NCI-H1105 treated with DMSO at 0.1 percent for 48 hours (cell line): ENCODE measurements around the gene MGAT5.
A peak's percentile ranks its signal among the peaks of the same experiment; 100 is the strongest.
"Not testable (repeated sequence)": the region's sequence is repeated elsewhere in the genome, so short reads cannot be mapped to it uniquely, and the experiment has no call there.

Experiments
- DNase-seq: peaks from one replicate; lab custom pipeline; 2025; lab: John Stamatoyannopoulos, UW

The MGAT5 gene

DNA sequence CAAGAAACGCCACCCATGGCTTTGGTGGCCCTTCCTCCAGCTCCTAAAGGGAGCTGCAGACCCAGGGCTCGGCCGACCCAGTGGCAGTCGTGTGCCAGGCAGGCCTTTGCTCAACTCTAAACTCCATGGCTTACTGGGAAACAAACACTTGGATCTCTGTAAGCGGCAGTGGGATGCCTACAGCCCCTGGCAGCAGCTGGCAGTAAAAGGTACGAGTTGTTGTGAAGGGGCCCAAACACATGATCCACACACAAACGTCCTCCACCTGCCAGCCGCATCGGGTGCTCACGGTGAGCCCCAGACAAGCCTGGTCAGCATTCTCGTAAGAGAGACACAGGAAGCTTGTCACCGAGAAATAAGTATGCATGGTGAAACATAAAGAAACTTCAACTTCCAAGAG is 214.9 kb downstream of the MGAT5 start:
- no peak for DNase-seq

DNA sequence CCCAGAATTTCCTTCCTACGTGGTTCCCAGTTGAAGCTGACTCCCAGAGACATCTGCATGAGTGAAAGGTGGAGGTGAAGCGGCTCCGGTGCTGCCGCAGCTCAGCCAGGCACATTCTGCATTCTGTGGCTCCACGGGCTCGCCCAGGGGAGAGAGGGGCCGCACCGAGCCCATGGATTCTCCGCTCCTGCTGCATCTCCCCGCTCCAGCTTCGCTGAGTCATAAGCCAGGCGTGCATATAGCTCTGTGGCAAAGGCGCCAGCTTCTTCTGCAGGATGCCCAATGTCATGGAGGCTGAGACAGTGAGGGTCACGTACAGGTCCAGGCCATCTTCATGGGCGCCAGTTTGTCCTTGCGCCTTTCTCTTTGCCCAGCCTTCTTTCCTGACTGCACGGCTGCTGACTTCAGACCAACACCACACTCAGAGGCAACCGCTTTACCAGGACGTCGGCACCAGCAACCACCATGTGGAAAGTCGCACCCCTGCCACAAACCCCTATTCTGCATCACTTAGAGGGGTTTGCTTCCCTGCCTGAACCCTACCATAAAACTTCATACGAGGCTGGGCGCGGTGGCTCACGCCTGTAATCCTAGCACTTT is 215.7 kb downstream of the MGAT5 start:
- DNase-seq = no peak

DNA sequence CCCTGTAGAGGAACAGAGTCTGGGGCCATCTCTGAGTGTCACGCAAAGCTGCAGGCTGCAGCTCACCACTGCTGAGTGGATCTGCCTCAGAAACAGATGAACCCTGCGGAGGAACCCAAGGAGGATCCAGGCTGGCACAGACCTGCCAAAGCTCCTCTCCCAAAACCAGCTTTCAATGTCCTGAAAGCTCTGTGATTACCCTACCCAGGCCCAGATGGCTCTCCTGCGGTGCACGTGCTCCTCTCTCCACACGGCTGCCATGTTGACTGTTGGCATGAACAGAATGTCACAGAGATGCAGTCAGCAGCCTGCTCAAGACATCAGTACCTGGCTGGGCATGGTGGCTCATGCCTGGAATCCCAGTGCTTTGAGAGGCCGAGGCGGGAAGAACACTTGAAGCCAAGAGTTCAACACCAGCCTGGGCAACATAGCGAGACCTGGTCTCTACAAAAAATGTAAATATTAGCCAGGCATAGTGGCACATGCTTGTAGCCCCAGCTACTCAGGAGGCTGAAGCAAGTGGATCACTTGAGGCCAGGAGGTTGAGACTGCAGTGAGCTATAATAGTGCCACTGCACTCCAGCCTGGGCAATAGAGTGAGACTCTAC is 216.8 kb downstream of the MGAT5 start:
- no peak for DNase-seq

DNA sequence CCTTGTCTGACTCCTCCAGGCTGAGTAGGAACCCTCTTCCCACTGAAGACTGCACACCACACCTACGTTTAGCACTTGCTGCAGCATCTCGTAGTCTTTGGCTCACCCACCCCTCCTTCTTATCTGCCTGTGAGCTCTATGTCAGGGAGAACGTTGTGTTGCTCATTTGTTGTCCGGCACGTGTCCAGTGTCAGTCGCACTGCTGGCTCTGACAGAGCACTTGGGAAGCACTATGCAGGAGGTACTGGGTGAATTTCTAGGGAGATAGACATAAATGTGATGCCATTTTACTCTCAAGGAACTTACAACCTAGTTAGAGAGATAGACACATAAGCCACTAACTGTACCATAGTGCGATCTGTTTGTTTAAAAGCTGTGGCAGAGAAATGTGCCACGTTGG is 223.1 kb downstream of the MGAT5 start:
- DNase-seq = not testable (repeated sequence)

DNA sequence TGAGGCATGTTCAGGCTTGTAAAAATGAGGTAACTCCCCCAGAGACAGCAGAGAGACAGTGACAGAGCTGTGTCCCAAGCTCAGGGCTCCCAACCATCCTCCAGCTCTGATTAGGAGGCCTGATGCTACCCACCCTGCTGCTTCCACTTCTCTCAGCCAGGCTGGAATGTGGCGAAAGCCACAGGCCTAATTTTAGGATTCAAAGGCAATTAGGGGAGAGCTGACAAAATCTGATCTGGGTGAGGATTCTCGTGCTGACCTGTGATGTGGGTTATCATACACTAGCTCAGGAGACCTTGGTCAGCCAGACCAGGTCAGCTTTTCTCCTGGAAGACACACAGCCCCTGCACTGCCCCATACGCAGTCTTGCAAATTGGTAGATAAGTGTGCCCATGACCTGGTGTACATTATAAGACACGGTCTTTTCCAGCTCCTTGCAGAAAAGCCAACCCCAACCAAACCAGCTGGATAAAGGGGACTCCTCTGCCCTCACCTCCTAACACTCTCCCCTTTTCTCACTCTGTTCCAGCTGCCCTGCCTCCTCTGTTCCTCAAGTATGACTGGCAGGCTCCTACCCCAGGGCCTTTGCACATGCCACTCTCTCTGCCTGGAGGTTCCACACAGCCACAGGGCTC is 225.9 kb downstream of the MGAT5 start:
- DNase-seq = no peak

DNA sequence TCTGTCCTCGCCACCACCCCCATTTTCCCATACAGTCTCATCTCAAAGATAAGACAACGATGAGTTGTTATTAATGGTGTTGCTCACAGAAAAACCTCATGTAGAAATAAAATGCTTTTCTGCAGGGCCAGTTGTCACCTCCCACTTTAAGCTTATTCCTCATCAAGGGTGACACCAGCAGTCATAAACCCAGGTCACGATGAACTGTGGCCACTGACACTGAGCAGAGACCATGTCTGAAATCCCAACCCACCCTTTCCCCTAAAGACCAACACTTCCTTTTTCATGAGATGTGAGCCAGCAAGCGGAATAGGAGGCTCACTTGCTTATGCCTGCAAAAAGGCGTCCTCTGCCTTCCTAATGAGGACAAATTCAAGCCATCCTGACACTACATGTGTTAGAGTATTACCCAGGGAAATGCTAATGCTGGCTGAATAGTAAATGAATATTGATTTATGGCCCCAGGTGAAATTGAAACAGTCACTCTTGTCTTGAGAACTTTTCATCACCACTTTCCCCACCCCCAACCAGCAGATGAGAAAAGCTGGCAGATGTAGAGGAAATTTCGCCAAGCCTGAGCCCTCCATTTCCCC is 228.4 kb downstream of the MGAT5 start:
- DNase-seq = no peak

DNA sequence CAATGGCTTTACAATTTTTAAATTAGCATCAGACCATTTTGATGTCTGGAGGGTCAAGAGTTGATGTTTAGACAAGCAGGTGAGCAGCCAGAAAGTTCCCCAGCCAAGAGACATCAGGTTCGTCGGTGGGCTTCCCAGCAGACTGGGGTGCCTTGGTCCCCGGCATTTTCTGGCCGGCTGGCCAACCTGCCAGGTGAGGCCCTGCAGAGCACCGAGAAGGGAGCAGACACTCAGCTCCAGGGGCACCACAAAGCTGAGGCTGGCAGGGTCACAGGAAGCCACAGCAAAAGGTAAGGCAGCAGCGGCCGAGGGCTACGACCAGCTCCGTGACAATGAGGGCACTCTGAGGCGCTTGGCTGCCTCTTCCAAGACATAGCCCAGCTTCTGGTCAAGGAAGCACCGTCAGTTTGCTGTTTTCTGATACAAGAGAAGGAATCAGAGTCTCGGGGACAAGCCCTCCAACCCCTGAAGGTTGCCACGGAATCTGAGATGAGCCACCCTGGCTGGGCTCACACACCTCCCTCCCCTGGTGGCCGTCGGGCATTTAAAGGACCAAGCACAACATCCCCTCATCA is 229.0 kb downstream of the MGAT5 start:
- no peak for DNase-seq

DNA sequence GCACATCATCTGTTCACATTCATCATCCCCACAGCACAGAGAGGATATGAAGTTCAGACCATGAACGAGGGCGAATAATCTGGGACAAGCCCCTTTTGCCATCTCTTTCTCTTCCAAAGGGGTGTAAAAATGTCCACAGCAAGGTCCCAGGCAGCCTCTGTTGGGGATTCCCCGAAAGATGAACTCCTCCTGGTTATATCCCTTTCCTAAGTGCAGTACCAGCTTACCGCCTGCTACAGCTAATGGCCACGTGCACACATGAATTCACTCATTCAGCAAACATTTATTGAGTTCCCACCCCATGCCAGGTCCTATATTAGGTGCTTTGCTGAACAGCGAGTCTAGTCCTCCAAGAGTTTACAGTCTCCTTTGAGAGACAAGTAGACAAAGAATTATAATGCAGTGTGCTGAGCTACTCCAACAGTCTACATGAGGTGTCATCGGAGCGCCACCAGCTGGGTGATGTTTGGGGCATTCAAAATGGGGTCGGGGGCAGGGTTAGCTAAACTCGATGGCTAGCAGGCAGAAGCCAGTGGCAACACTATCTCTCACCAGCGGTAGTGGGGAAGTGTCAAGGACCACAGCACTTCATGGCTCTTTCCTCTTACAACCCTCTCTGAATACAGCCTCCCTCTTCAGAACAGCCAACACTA is 236.0 kb downstream of the MGAT5 start:
- DNase-seq = no peak

DNA sequence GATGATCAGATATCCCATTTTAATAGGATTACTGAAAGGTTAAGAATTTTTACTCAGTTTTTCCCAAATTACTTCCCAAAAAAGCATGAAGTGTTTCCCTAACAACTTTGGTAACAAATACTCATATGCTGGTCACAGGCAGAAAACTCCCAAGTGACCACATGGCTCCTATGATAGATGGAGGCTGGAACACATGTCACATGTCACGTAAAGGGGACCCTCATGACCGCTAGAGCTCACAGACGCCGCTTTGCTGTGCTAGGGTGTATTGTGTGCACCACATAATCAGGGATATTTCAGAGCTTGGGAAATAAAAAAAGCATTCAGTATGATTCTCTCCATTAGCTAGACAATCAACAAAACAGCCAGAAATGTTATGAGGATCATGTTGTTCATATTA is 236.7 kb downstream of the MGAT5 start:
- no peak for DNase-seq

DNA sequence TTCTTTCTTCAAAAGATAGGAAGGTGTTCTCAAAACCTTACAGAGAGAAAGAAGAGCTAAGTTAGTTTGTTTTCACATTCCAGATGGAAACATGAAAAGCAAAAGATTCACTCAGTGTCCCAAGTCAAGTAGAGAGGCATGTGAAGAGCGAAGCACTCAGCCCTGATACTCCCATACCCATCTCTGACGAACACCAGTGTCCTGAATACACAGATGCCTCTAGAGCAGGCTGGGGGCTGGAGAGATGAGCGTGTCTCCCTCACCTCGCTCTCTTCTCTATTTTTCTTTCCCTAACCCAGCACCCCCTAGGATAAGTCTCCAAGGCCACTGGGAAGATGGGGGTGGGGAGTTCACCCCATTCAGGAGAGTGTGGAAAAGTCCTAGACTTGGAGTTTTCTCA is 237.2 kb downstream of the MGAT5 start:
- DNase-seq = no peak

DNA sequence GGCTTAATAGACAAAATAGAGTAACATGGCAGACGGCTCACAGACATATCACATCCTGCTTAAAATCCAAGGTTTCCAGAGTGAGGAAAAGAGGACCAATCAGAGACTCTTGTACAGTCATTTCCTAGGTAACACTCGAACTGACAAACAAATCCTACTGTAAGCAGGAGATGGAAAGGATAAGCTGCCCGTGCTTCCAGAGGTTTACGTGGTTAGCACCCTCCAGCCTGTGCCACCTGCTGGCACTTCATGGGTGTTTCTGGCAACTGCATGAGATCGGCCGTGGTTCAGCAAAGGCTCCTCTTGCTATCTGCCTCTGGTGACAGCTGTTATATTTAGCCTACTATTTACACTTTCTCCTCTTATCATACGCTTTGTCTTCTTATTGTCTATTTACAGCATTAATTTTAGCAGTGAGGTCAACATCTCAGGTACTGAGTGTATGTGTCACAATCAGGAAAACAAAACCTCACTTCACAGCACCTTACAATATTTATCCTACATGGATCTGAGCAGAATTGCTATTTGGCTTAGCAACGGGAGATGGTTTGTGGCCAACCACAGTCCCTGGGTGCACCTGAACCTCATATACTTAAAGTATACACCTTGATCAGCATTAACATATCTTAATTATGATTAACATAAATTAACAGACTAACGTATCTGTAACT is 238.0 kb downstream of the MGAT5 start:
- peak; percentile 95 for DNase-seq

DNA sequence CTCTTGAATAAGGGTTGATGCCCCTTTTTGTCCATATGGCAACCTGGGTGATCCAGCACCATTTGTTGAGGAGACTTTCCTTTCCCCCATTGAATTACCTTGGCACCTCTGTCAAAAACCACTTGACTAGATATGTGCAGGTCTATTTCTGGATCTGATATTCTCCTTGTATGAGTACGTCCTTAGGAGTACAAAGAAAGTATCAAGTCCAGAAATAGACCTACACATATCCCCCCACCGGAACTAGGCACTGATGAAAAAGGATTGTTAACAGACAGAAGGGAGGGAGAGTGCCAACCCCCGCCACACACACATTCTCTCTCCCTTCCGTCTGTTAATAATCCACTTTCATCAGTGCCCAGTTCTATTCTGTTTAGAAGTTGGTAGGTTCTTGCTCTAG is 239.9 kb downstream of the MGAT5 start:
- no peak for DNase-seq

DNA sequence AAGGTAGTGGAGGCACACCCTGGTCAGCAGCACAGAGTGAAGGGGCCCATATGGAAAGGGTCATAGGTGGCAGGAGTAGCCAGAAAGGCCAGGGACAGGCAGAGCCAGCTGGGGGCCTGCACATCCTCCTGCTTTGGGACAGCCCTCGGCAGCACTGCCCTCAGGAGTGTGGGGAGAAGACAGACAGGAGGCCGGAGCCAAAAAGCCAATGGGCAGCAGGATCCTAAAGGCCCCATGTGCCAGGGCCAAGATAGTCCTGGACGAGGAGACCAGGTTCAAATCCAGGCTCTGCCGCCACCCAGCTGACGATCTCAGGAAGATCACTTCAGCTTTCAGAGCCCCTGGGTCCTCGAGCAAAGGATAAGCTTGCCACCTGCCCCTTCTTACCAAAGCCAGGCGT is 244.8 kb downstream of the MGAT5 start:
- no peak for DNase-seq

DNA sequence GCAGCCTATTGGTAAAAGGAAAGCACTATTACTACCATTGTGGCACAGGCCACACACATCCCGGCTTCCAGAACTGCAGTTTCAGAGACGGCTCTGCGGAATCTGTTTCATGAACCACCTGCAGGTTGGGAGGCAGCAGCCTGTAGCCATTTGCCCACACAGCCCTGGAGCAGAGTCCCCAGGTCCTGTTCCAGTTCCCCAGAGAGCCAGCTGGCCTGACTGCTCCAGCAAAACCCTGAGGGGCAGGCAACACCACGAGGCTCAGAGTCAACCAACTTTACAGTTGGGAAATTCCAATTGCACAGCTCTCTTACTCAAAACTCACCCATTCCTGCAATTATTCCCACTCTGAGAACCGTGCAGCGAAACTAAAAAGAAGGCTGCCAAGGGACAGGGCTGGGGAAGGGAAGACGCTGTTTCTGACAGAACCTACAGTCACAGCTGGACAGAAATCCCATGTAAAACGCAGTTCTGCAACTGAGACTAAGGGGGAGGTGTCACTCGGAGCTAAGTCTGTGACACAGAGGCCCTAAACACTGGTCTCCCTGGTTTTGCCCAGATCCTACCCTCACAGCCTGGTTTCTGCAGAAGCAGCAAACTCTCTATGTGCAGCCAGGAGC is 245.5 kb downstream of the MGAT5 start:
- no peak for DNase-seq

DNA sequence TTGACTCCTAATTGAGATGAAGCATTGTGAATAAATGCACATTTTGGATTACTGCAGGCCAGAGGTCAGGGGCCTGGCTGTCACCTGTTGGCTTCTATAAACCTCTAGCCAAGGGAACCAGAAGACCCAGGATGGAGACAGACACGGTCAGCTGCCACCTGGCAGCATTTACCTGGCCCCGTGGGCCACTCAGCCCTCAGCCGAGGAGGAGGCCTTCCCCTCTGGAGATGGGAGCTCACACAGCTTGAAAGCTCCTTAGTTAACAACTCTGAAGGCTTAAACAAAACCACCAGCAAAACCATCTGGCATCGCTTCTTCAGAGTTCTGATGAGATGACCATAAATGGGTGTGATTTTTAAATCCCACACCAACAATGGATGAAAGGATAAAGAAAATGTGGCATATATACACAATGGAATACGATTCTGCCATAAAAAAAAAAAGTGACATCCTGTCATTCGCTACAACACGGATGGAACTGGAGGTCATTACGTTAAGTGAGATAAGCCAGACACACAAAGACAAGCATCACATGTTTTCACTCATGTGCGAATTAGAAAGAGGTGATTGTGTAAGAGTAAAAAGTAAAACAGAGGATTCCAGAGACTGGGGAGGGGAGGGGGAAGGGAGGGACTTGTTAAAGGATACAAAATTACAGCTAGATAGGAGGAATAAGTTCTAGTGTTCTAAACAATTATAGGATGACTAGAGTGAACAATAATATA is 246.5 kb downstream of the MGAT5 start:
- no peak for DNase-seq

DNA sequence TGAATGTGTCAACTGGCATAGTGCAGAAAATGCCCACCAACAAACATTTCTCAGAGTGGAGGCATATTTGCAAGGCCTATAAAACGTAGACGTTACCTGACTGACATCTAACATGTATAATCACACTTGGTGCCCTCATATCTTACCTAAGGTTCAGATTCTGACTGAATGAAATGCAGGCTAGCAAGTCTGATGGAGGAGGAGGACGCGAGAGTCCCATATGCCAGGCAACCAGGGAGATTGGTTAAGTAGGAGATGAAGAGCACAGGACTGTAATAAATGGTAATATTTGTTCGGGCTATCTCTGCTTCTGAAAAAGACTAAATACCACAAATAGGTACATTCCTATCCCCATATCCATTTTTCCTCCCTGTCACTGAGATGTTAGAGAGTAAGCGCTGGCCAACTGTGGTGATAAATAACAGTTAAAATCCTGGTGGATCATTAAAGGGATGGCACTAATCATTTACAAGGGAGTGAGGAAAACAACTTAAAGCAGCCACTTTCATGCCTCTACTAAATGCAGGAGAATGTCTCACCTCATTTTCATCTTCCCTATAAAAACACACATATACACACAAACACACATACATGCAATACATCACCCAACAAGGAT is 247.7 kb downstream of the MGAT5 start:
- no peak for DNase-seq

DNA sequence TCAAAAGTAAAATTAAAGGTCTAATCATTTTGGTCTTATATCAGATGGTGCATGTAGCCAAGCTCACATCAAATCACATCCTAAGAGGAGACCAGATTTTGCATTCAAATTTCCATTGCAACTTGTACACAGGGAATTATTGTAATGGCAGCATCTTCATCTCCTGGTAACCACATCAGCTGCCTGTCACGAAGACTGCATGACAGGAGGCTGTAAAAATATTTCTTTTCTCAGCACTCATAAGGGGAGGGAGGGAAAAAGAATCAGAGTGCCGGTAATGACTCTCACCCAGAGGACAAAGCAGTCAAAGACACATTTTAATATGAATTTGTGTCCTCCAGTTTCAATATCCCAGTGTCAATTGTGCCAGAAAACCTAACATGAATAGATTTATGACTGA is 248.2 kb downstream of the MGAT5 start:
- DNase-seq = no peak
